ENCODE measurements around the gene CFHR2.
"Not testable (repeated sequence)": the region's sequence is repeated elsewhere in the genome, so short reads cannot be mapped to it uniquely, and the experiment has no call there.

The CFHR2 gene

DNA sequence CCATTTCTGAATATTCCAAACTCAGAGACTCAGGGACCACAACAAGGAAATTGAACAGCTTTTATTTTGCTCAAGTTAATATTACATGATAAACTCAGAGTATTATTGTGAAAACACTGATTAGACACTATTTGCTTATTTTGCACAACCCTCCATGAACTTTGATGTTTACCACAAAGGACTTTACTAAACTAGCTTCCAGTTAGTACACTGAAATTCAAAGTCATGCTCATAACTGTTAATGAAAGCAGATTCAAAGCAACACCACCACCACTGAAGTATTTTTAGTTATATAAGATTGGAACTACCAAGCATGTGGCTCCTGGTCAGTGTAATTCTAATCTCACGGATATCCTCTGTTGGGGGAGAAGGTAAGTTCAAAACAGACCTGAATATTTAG lies at the start of gene CFHR2:
CFHR2 (plus strand) TSS at position 171 of the 400 bp plus-strand sequence; CDS start at position 314, 143 bp downstream.
- not testable (repeated sequence) for DNase-seq (ENCODE audit: low read depth)

- DNase-seq (ENCODE audit: low read depth), result no peak
These were observed 47.2 kb upstream of the CFHR2 start for GRCh38 chr1:196896355-196896754.

DNA sequence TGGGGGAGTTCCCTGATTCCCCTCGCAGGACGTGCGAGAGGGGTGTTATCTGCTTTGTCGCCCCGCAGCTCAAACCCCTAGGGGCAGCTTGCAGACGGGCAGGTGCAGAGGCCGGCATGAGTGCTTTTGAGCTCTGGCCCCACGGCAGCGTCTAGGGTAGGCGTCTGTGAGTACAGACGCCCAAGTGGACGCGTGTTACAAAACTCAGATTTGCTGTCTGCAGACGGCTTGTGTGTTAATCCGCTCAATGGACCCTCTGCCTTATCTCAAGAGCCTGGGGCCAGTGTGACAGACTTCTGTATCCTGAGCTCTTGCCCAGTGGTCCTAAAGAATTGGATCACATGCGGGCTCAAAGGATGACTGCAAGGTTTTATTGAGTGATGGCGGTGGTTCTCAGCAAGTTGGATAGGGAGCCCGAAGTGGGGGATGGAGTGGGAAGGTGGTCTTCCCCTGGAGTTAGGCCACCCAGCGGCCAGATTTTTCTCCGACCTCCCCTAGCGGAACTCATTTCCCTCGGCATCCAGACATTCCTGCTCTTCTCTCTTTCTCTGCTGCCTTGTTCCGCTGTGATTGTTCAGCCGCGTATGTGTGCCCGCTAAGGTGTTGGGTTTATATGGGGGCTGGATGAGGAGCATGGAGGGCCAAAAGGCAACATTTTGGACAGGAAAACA lies 46.2 kb upstream of the CFHR2 start:
- DNase-seq (ENCODE audit: low read depth), result no peak

DNA sequence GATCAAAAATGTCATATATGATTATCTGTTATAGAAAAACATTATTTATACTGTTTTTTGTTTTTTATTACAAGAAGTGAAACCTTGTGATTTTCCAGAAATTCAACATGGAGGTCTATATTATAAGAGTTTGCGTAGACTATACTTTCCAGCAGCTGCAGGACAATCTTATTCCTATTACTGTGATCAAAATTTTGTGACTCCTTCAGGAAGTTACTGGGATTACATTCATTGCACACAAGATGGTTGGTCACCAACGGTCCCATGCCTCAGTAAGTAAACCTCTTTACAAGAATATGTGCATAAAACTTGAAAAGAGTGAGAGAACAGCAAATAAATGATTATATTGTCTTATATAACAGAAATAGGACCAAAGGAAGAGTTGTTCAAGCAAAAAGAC lies 41.2 kb upstream of the CFHR2 start:
- no peak for DNase-seq (ENCODE audit: low read depth)

DNA sequence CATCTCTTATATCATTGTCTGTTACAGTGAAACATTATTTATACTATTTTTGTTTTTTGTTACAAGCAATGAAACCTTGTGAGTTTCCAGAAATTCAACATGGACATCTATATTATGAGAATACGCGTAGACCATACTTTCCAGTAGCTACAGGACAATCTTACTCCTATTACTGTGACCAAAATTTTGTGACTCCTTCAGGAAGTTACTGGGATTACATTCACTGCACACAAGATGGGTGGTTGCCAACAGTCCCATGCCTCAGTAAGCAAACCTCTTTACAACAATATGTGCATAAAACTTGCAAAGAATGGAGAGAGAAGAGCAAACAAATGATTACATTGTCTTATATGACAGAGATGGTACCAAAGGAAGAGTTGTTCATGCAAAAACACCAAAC lies 33.3 kb upstream of the CFHR2 start:
- DNase-seq (ENCODE audit: low read depth), result no peak

DNA sequence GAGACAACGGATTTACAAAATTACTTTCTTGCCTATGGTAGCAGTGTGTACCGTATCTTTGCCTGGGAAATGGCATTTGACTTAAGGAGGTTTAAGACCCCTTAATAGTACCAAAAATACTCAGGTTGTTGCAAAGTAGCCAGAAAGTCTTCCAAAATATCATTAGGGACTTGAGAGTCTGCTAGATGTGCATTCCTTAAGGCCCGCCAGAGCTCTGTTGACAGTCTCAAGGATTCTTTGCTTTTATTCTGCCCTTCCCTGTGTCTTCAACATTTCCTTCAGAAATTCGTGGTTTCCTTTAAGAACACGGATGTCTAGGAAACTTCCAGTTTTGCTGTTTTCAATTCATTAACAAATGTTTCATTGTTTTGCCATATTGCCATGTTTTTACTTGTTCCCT lies 31.3 kb upstream of the CFHR2 start:
- not testable (repeated sequence) for DNase-seq (ENCODE audit: low read depth)

DNA sequence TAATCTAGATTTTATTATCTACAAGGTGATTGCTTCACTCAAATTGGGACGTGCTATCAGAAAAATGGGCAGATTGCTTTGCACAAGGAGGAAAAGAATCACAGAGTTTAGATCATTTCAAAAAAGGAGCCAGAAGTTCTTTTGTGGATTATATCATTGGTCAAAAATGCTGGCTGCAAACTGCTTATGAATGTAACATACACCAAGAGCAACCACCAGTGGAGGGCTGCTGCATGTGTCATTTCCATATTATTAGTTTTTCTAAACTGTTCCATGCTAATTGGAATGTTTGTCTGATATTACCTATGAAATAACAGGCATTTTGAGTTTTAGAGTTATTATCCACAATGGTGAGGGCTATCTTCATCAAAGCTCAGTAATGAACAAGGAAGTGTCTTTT lies 16.7 kb upstream of the CFHR2 start:
- DNase-seq (ENCODE audit: low read depth), result not testable (repeated sequence)

DNA sequence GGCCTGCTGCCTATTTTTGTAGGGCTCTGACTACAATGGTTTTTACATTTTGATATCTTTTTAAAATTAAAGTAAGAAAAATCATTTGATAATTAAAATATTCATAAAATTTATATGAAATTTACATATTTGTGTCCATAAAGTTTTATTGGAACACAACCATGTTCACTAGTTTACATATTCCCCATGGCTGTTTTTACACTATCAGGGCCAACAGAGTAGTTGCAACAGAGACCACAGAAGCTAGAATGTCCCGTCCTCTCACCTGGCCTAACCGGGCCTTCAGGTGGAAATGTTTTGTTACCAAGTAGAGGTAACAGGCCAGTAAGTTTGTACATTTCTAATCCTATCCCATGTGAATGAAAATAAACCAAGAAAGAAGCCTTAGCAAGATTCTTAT lies 10.7 kb upstream of the CFHR2 start:
- not testable (repeated sequence) for DNase-seq (ENCODE audit: low read depth)

GRCh38 chr1:196933531-196934189 lies 9.9 kb upstream of the CFHR2 start:
- no peak for DNase-seq (ENCODE audit: low read depth)

DNA sequence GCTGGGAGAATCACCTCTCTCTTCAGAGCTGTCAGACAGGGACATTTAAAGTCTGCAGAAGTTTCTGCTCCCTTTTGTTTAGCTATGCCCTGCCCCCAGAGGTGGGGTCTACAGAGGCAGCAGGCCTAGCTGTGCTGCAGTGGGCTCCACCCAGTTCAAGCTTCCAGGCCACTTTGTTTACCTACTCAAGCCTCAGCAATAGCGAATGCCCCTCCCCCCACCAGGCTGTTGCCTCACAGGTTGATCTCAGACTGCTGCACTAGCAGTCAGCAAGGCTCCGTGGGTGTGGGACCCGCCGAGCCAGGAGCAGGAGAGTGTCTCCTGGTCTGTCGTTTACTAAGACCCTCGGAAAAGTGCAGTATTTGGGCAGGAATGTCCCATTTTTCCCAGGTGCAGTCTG lies 2.1 kb upstream of the CFHR2 start:
- not testable (repeated sequence) for DNase-seq (ENCODE audit: low read depth)

- no peak for DNase-seq (ENCODE audit: low read depth)
These were observed 8.3 kb downstream of the CFHR2 start for GRCh38 chr1:196951711-196952394.

- no peak for DNase-seq (ENCODE audit: low read depth)
These were observed 11.2 kb downstream of the CFHR2 start for GRCh38 chr1:196954778-196955177.

- no peak for DNase-seq (ENCODE audit: low read depth)
These were observed 12.4 kb downstream of the CFHR2 start for GRCh38 chr1:196955926-196956325.

- no peak for DNase-seq (ENCODE audit: low read depth)
These were observed 17.3 kb downstream of the CFHR2 start for GRCh38 chr1:196960854-196961253.

DNA sequence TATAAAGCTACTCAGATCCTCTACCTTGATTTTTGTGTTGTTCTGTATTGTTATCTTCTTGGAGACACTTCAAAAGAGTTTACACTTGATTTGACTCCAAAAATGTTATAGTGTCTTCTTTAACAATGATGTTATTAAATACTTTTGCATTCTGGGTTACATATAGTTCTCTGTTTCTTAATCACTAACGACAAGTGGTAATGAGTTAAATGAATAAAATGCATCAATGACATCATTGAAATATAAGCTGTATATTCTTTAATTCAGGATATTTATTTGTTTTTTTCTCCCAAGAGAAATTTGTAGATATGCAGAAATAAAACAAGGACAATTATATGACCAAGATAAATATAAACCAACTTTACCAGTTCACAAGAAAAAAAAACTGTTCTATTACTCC lies 26.6 kb downstream of the CFHR2 start:
- DNase-seq (ENCODE audit: low read depth), result no peak

- no peak for DNase-seq (ENCODE audit: low read depth)
These were observed 32.7 kb downstream of the CFHR2 start for GRCh38 chr1:196976278-196976677.

DNA sequence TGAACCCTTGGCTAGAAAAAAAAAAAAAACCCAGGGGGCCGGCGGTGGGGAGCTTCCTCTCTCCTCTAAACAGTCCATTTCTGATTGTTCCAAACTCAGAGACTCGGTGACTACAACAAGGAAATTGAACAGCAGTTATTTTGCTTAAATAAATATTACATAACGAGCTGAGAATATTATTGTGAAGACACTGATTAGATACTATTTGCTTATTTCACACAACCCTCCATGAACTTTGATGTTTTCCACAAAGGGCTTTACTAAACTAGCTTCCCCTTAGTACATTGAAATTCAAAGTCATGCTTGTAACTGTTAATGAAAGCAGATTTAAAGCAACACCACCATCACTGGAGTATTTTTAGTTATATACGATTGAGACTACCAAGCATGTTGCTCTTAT lies 33.7 kb downstream of the CFHR2 start, which contains the start of gene CFHR5:
CFHR5 (plus strand) TSS at position 279 of the 400 bp plus-strand sequence; CDS start at position 388, 109 bp downstream.
- DNase-seq (ENCODE audit: low read depth), result no peak

DNA sequence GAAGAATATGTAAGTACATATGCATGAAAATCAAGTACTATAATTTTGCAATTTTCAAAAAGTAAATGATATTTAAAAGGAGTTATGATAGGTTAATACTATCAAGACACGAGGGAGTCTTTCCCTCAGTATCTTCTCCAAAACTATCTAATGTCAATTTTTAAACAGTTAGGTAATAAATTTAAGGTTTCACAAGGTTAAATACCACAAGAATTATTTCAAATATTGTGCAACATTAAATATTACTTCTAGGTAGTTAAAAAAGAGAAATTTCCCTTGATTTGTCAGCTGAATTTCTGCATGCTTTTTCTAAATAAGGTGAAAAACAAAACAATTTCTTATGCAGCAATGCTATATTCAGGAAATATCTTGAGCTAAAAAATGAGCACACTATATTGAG lies 37.3 kb downstream of the CFHR2 start:
- no peak for DNase-seq (ENCODE audit: low read depth)

DNA sequence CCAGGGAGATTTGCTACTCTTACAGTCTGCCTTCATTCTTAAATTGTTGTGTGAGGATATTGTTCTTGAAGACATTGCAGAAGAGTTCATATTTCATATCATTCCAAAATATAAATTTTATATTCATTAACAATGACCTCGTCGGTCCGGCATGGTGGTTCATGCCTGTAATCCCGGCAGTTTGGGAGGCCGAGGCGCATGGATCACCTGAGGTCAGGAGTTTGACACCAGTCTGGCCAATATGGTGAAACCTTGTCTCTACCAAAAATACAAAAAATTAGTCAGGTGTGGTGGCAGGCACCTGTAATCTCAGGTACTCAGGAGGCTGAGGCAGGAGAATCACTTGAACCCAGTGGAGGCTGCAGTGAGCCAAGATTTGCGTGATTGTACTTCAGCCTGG lies 38.7 kb downstream of the CFHR2 start:
- not testable (repeated sequence) for DNase-seq (ENCODE audit: low read depth)

GRCh38 chr1:196991919-196992651 lies 48.5 kb downstream of the CFHR2 start:
- DNase-seq (ENCODE audit: low read depth), result not testable (repeated sequence)

DNA sequence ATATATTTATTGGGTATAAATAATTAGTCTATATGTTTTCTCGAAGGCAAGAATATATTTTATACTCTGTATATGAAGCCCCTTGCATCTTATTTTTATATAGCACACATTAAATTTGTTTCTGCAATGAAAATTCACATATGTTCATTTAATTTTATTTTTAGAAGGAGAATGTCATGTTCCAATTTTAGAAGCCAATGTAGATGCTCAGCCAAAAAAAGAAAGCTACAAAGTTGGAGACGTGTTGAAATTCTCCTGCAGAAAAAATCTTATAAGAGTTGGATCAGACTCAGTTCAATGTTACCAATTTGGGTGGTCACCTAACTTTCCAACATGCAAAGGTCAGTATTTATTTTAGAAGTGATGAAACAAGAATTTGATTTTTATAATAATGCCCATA lies 50.4 kb downstream of the CFHR2 start:
- DNase-seq (ENCODE audit: low read depth), result no peak

GRCh38 chr1:196997423-196997822 lies 53.9 kb downstream of the CFHR2 start:
- no peak for DNase-seq (ENCODE audit: low read depth)

Data from activated T-cell treated with anti-CD3 and anti-CD28 coated beads for 1 hour (primary cell).